HepG2 (cell line): ENCODE data around the gene SF3B5. TPM values are rescaled to one million over a fixed set of nuclear protein-coding genes. Genes with fewer than 3 reads are reported as not detected.

ENCODE experiments used
- ARNT2 ChIP-seq: sonication (generic); formaldehyde crosslinking; IDR thresholded peaks from 2 replicates; pipeline ENCODE4 v1.8.0; 2022; ENCODE audit warnings: mild to moderate bottlenecking, low read depth, missing genetic modification reagents, moderate library complexity
- CENPBD1 ChIP-seq: sonication (generic); formaldehyde crosslinking; IDR thresholded peaks from 2 replicates; pipeline ENCODE4 v1.8.0; 2022; ENCODE audit warnings: missing genetic modification reagents, low read depth, mild to moderate bottlenecking, borderline replicate concordance
- EED ChIP-seq: sonication (generic); formaldehyde crosslinking; IDR thresholded peaks from 2 replicates; pipeline ENCODE4 v1.5.0; 2020; ENCODE audit warnings: mild to moderate bottlenecking, missing genetic modification reagents
- ELF1 ChIP-seq: sonication (generic); formaldehyde crosslinking; IDR thresholded peaks from 2 replicates; pipeline ENCODE4 v1.4.0; 2020; ENCODE audit warnings: missing genetic modification reagents
- GTF2F1 ChIP-seq: fragments of 150-350 bp; IDR thresholded peaks from 2 replicates; pipeline ENCODE4 v1.6.1; 2014; ENCODE audit warnings: low read length
- PHF20 ChIP-seq: sonication (generic); formaldehyde crosslinking; IDR thresholded peaks from 2 replicates; pipeline ENCODE4 v1.5.0; 2020; ENCODE audit warnings: mild to moderate bottlenecking, missing genetic modification reagents
- ZMAT5 ChIP-seq: sonication (generic); formaldehyde crosslinking; IDR thresholded peaks from 2 replicates; pipeline ENCODE4 v1.5.0; 2020; ENCODE audit warnings: mild to moderate bottlenecking, low read depth, missing genetic modification reagents, borderline replicate concordance
- ZNF20 ChIP-seq: sonication (generic); formaldehyde crosslinking; IDR thresholded peaks from 2 replicates; pipeline ENCODE4 v1.4.0; 2020; ENCODE audit warnings: mild to moderate bottlenecking, moderate library complexity, missing genetic modification reagents
- ZNF326 ChIP-seq: sonication (generic); formaldehyde crosslinking; IDR thresholded peaks from 2 replicates; pipeline ENCODE4 v1.4.0; 2020; ENCODE audit warnings: missing genetic modification reagents, borderline replicate concordance
- ZNF446 ChIP-seq: sonication (generic); formaldehyde crosslinking; IDR thresholded peaks from 2 replicates; pipeline ENCODE4 v1.5.0; 2020; ENCODE audit warnings: mild to moderate bottlenecking, missing genetic modification reagents
- ZNF597 ChIP-seq: sonication (generic); formaldehyde crosslinking; IDR thresholded peaks from 2 replicates; pipeline ENCODE4 v1.5.0; 2020; ENCODE audit warnings: missing genetic modification reagents
- polyA plus RNA-seq, 8 experiments: library from polyadenylated mRNA; depleted of rRNA in 3 of 8; stranded (reverse) in 7 of 8; unstranded in 1 of 8; fragments of >200 nt; fragmentation: Illumina TruSeq in 4 of 8; extraction: Trizol in 4 of 8; gene quantifications; 2 replicates each; pipeline versions ENCODE4 v1.2.1 to v1.2.3, GENCODE V29; 2011 to 2016; ENCODE audit warnings: low read depth in 4 of 8, missing spikeins in 1 of 8, mixed read lengths in 1 of 8; ENCODE audit not compliant: insufficient read depth in 1 of 8
- total RNA-seq, 5 experiments: library from RNA; depleted of rRNA; stranded (reverse); fragments of >200 nt; fragmentation: Illumina TruSeq; extraction: Trizol; gene quantifications; 2 replicates each; pipeline ENCODE4 v1.2.3, GENCODE V29; 2016; ENCODE audit warnings: low read depth in 1 of 5
- TF ChIP-seq, protein P1 (sequence below): sonication (generic); formaldehyde crosslinking; IDR thresholded peaks from 2 replicates; pipeline ENCODE4 v1.5.0; 2020; ENCODE audit warnings: mild to moderate bottlenecking, missing genetic modification reagents, borderline replicate concordance
- TF ChIP-seq, protein P2 (sequence below): sonication (generic); formaldehyde crosslinking; IDR thresholded peaks from 2 replicates; pipeline ENCODE4 v1.8.0; 2022; ENCODE audit warnings: missing genetic modification reagents, mild to moderate bottlenecking, moderate library complexity, borderline replicate concordance
- TF ChIP-seq, protein P3 (sequence below): sonication (generic); formaldehyde crosslinking; IDR thresholded peaks from 2 replicates; pipeline ENCODE4 v1.4.0; 2020; ENCODE audit warnings: missing genetic modification reagents; ENCODE audit errors: not compliant biosample characterization

SF3B5 gene
- total and polyA plus RNA-seq, 2 of the 13 experiments (the other 11 are each of a cell fraction or from before 2014, with no cell fraction given) = 263 to 292 TPM

DNA sequence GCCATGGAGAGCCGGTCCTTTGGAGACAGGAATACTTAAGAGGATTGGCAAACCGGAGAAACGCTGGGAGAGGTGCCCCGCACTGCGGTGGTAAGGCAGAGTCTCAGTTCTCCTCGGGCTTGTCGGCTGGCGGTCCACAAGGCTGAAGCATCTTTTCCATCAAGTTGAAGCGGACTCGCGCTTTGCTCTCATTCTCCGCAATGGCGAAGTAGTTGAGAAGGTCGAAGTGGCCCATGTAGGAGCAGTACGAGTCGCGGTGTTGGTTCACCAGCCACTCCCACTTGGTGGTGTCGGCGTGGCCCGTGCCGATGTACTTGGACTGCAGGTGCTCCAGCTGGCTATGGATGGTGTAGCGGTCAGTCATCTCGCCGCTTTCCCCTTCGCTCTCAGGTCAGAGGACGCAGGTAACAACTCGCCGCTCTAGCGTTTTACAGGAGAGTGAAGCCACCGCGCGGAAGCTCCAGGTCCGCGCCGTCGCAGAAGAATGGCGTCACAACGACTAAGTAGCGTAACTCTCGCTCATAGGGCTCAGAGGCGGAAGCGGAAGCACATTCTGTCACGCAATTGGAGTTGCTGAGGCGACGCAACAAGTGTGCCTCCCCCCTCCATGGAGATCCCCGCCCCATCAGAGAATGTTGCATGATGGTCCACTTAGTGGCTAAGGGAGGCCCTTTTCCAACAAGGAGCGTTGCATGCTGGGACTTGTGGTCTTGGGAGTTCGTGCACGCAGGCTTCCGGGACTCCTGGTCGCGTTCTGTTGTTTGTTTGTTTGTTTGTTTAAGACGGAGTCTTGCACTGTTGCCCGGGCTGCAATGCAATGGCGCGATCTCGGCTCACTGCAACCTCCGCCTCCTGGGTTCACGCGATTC is at the start of gene SF3B5 (continued):
- TF ChIP-seq ZNF326 (CRISPR knock-in tag) = no peak
- peak; percentile 100 for TF ChIP-seq PHF20
- TF ChIP-seq ELF1 (CRISPR knock-in tag) = peak; percentile 100
- peak; percentile 23; the same call in 1 of the 2 replicates for TF ChIP-seq GTF2F1
- TF ChIP-seq ZNF20 = no peak
- peak; percentile 20; the same call in 1 of the 2 replicates for TF ChIP-seq EED
- TF ChIP-seq ZMAT5 = no peak
- TF ChIP-seq, protein P1, sequence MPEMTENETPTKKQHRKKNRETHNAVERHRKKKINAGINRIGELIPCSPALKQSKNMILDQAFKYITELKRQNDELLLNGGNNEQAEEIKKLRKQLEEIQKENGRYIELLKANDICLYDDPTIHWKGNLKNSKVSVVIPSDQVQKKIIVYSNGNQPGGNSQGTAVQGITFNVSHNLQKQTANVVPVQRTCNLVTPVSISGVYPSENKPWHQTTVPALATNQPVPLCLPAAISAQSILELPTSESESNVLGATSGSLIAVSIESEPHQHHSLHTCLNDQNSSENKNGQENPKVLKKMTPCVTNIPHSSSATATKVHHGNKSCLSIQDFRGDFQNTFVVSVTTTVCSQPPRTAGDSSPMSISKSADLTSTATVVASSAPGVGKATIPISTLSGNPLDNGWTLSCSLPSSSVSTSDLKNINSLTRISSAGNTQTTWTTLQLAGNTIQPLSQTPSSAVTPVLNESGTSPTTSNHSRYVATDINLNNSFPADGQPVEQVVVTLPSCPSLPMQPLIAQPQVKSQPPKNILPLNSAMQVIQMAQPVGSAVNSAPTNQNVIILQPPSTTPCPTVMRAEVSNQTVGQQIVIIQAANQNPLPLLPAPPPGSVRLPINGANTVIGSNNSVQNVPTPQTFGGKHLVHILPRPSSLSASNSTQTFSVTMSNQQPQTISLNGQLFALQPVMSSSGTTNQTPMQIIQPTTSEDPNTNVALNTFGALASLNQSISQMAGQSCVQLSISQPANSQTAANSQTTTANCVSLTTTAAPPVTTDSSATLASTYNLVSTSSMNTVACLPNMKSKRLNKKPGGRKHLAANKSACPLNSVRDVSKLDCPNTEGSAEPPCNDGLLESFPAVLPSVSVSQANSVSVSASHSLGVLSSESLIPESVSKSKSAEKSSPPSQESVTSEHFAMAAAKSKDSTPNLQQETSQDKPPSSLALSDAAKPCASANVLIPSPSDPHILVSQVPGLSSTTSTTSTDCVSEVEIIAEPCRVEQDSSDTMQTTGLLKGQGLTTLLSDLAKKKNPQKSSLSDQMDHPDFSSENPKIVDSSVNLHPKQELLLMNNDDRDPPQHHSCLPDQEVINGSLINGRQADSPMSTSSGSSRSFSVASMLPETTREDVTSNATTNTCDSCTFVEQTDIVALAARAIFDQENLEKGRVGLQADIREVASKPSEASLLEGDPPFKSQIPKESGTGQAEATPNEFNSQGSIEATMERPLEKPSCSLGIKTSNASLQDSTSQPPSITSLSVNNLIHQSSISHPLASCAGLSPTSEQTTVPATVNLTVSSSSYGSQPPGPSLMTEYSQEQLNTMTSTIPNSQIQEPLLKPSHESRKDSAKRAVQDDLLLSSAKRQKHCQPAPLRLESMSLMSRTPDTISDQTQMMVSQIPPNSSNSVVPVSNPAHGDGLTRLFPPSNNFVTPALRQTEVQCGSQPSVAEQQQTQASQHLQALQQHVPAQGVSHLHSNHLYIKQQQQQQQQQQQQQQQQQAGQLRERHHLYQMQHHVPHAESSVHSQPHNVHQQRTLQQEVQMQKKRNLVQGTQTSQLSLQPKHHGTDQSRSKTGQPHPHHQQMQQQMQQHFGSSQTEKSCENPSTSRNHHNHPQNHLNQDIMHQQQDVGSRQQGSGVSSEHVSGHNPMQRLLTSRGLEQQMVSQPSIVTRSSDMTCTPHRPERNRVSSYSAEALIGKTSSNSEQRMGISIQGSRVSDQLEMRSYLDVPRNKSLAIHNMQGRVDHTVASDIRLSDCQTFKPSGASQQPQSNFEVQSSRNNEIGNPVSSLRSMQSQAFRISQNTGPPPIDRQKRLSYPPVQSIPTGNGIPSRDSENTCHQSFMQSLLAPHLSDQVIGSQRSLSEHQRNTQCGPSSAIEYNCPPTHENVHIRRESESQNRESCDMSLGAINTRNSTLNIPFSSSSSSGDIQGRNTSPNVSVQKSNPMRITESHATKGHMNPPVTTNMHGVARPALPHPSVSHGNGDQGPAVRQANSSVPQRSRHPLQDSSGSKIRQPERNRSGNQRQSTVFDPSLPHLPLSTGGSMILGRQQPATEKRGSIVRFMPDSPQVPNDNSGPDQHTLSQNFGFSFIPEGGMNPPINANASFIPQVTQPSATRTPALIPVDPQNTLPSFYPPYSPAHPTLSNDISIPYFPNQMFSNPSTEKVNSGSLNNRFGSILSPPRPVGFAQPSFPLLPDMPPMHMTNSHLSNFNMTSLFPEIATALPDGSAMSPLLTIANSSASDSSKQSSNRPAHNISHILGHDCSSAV (CRISPR knock-in tag) = no peak
- 0 out of 2 replicates have a peak, but pooled peaks have one; percentile 33 for TF ChIP-seq CENPBD1 (CRISPR knock-in tag)
- TF ChIP-seq ZNF446 (CRISPR knock-in tag) = peak; percentile 81; the same call in 1 of the 2 replicates
- TF ChIP-seq, protein P2, sequence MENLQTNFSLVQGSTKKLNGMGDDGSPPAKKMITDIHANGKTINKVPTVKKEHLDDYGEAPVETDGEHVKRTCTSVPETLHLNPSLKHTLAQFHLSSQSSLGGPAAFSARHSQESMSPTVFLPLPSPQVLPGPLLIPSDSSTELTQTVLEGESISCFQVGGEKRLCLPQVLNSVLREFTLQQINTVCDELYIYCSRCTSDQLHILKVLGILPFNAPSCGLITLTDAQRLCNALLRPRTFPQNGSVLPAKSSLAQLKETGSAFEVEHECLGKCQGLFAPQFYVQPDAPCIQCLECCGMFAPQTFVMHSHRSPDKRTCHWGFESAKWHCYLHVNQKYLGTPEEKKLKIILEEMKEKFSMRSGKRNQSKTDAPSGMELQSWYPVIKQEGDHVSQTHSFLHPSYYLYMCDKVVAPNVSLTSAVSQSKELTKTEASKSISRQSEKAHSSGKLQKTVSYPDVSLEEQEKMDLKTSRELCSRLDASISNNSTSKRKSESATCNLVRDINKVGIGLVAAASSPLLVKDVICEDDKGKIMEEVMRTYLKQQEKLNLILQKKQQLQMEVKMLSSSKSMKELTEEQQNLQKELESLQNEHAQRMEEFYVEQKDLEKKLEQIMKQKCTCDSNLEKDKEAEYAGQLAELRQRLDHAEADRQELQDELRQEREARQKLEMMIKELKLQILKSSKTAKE (CRISPR knock-in tag) = no peak
- TF ChIP-seq ARNT2 (CRISPR knock-in tag) = no peak; the same call in 1 of the 2 replicates
- no peak for TF ChIP-seq ZNF597 (CRISPR knock-in tag)
- TF ChIP-seq, protein P3, sequence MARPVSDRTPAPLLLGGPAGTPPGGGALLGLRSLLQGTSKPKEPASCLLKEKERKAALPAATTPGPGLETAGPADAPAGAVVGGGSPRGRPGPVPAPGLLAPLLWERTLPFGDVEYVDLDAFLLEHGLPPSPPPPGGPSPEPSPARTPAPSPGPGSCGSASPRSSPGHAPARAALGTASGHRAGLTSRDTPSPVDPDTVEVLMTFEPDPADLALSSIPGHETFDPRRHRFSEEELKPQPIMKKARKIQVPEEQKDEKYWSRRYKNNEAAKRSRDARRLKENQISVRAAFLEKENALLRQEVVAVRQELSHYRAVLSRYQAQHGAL (CRISPR knock-in tag) = no peak
